HEK293T (cell line): ENCODE data around the gene PDE6A.

Source experiments
- BHLHE40 ChIP-seq: fragments of 450-650 bp; IDR thresholded peaks from 2 replicates; pipeline ENCODE4 v1.6.1; 2016; ENCODE audit warnings: mild to moderate bottlenecking, moderate library complexity, borderline replicate concordance
- FOXA1 ChIP-seq: fragments of 450-650 bp; IDR thresholded peaks from 2 replicates; pipeline ENCODE4 v1.6.1; 2016; ENCODE audit warnings: mild to moderate bottlenecking
- FOXM1 ChIP-seq: fragments of 450-650 bp; IDR thresholded peaks from 2 replicates; pipeline ENCODE4 v1.6.1; 2017; ENCODE audit warnings: mild to moderate bottlenecking, borderline replicate concordance
- HDGF ChIP-seq: fragments of 450-650 bp; IDR thresholded peaks from 2 replicates; pipeline ENCODE4 v1.6.1; 2017; ENCODE audit warnings: antibody characterized with exemption, borderline replicate concordance
- L3MBTL2 ChIP-seq: fragments of 450-650 bp; conservative IDR thresholded peaks from 2 replicates; pipeline ENCODE4 v1.6.1; 2016; ENCODE audit warnings: mild to moderate bottlenecking
- SP1 ChIP-seq: fragments of 450-650 bp; IDR thresholded peaks from 2 replicates; pipeline ENCODE4 v1.6.1; 2017
- TARDBP ChIP-seq: fragments of 450-650 bp; IDR thresholded peaks from 2 replicates; pipeline ENCODE4 v1.6.1; 2016
- TF ChIP-seq, protein P1 (sequence below): fragments of 450-650 bp; IDR thresholded peaks from 2 replicates; pipeline ENCODE4 v1.6.1; 2016

DNA sequence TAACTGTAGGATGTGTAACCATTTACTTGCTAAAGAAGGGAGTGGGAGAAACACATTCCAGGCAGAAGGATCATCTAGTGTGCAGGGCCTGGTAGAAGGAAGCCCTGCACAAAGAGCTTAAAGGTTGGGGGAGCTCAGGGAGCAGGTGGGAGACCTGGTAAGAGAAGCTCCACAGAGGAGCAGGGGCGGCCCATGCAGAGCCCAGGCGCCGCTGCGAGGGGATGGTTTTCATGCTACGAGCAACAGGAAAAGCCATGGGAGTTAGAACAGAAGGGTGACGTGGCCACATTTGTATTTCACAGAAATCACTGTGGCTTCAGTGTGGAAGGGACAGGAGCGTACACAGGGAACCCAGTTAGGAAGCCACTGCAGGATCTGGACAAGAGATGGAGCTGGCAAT lies 73.1 kb downstream of the PDE6A start:
- TF ChIP-seq SP1 (no peak), HDGF (no peak), FOXA1 (no peak), BHLHE40 (no peak), FOXM1 (no peak), L3MBTL2 (no peak), TARDBP (no peak)
- TF ChIP-seq, protein P1, sequence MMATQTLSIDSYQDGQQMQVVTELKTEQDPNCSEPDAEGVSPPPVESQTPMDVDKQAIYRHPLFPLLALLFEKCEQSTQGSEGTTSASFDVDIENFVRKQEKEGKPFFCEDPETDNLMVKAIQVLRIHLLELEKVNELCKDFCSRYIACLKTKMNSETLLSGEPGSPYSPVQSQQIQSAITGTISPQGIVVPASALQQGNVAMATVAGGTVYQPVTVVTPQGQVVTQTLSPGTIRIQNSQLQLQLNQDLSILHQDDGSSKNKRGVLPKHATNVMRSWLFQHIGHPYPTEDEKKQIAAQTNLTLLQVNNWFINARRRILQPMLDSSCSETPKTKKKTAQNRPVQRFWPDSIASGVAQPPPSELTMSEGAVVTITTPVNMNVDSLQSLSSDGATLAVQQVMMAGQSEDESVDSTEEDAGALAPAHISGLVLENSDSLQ, result no peak
